Memory B cell (primary cell): ENCODE measurements around the gene TTLL1.

ENCODE experiments used
- ATAC-seq: fragments of 150-1000 bp; cut with Tn5 transposase; 2 replicates; pipeline ENCODE4 v1.10.0; 2021; ENCODE audit warnings: low read depth, mild to moderate bottlenecking, moderate library complexity
- DNase-seq, 2 donors: peaks; one replicate each; pipeline ENCODE4 v3.0.0; 2022; ENCODE audit warnings: low spot score in 2 of 2
- H3K27ac Mint-ChIP-seq: one replicate; pipeline ENCODE4 v1.8.0; 2022; ENCODE audit warnings: mild to moderate bottlenecking, moderate library complexity, mixed read lengths
- H3K27me3 Mint-ChIP-seq: one replicate; pipeline ENCODE4 v1.8.0; 2022; ENCODE audit warnings: mixed read lengths
- H3K36me3 Mint-ChIP-seq: one replicate; pipeline ENCODE4 v1.8.0; 2022; ENCODE audit warnings: mild to moderate bottlenecking, mixed read lengths
- H3K4me1 Mint-ChIP-seq: one replicate; pipeline ENCODE4 v1.8.0; 2022; ENCODE audit warnings: mixed read lengths
- H3K4me3 Mint-ChIP-seq: one replicate; pipeline ENCODE4 v1.8.0; 2022; ENCODE audit warnings: mild to moderate bottlenecking, moderate library complexity, mixed read lengths
- H3K9me3 Mint-ChIP-seq: one replicate; pipeline ENCODE4 v1.8.0; 2022; ENCODE audit warnings: mixed read lengths

The TTLL1 gene

GRCh38 chr22:43100225-43100624 is 11.0 kb upstream of the TTLL1 start:
- H3K27ac Mint-ChIP-seq: no peak overlapping the region
- H3K4me1 Mint-ChIP-seq: no peaks in the 10 kb centered on the region
- ATAC-seq (no peak), DNase-seq (no peak)
- H3K9me3 Mint-ChIP-seq: peaks cover 5% of the 10 kb centered on the region
- H3K4me3 Mint-ChIP-seq: no peak overlapping the region
- peaks cover 2% of the 10 kb centered on the region for H3K36me3 Mint-ChIP-seq
- H3K27me3 Mint-ChIP-seq: peaks cover 2% of the 10 kb centered on the region

- no peak overlapping the region for H3K4me3 Mint-ChIP-seq
- no peak for ATAC-seq
- peaks cover 5% of the 10 kb centered on the region for H3K9me3 Mint-ChIP-seq
- DNase-seq: no peak
- peaks cover 2% of the 10 kb centered on the region for H3K36me3 Mint-ChIP-seq
- no peak overlapping the region for H3K27ac Mint-ChIP-seq
- H3K27me3 Mint-ChIP-seq: no peaks in the 10 kb centered on the region
- H3K4me1 Mint-ChIP-seq: no peaks in the 10 kb centered on the region
These were observed 9.9 kb upstream of the TTLL1 start for GRCh38 chr22:43099095-43099494.

- Mint-ChIP-seq H3K36me3 (peaks cover 2% of the 10 kb centered on the region), H3K4me1 (no peaks in the 10 kb centered on the region), H3K4me3 (no peak overlapping the region), H3K27ac (no peak overlapping the region), H3K9me3 (peaks cover 5% of the 10 kb centered on the region), H3K27me3 (no peaks in the 10 kb centered on the region)
- DNase-seq: no peak
- no peak for ATAC-seq
These were observed 9.2 kb upstream of the TTLL1 start for GRCh38 chr22:43098356-43098755.

- Mint-ChIP-seq H3K4me3 (no peak overlapping the region), H3K27me3 (no peaks in the 10 kb centered on the region), H3K9me3 (peaks cover 5% of the 10 kb centered on the region), H3K4me1 (peaks cover 2% of the 10 kb centered on the region), H3K36me3 (peaks cover 2% of the 10 kb centered on the region), H3K27ac (no peak overlapping the region)
- ATAC-seq: no peak
- DNase-seq: no peak
These were observed 7.2 kb upstream of the TTLL1 start for GRCh38 chr22:43096420-43096819.

- Mint-ChIP-seq H3K27ac (no peak overlapping the region), H3K36me3 (peaks cover 2% of the 10 kb centered on the region), H3K27me3 (no peaks in the 10 kb centered on the region), H3K9me3 (peaks cover 5% of the 10 kb centered on the region), H3K4me3 (no peak overlapping the region), H3K4me1 (peaks cover 2% of the 10 kb centered on the region)
- DNase-seq (no peak), ATAC-seq (no peak)
These were observed 5.4 kb upstream of the TTLL1 start for GRCh38 chr22:43094551-43094950.

- peaks cover 5% of the 10 kb centered on the region for H3K9me3 Mint-ChIP-seq
- peaks cover 2% of the 10 kb centered on the region for H3K36me3 Mint-ChIP-seq
- peaks cover 5% of the 10 kb centered on the region for H3K4me1 Mint-ChIP-seq
- no peak for DNase-seq
- ATAC-seq: peak; percentile 9
- no peaks in the 10 kb centered on the region for H3K27me3 Mint-ChIP-seq
- no peak overlapping the region for H3K27ac Mint-ChIP-seq
- H3K4me3 Mint-ChIP-seq: no peak overlapping the region
These were observed 4.9 kb upstream of the TTLL1 start for GRCh38 chr22:43094085-43094484.

GRCh38 chr22:43092085-43092484 is 2.9 kb upstream of the TTLL1 start:
- DNase-seq (no peak), ATAC-seq (no peak)
- Mint-ChIP-seq H3K4me1 (peaks cover 11% of the 10 kb centered on the region), H3K27me3 (no peaks in the 10 kb centered on the region), H3K36me3 (peaks cover 2% of the 10 kb centered on the region), H3K4me3 (no peak overlapping the region), H3K9me3 (peaks cover 5% of the 10 kb centered on the region), H3K27ac (no peak overlapping the region)

GRCh38 chr22:43090130-43090789 is 1.1 kb upstream of the TTLL1 start:
- H3K27ac Mint-ChIP-seq: no peak overlapping the region
- H3K9me3 Mint-ChIP-seq: no peaks in the 10 kb centered on the region
- no peaks in the 10 kb centered on the region for H3K36me3 Mint-ChIP-seq
- H3K4me1 Mint-ChIP-seq: peaks cover 16% of the 10 kb centered on the region
- peak overlapping the region; percentile 37 for H3K4me3 Mint-ChIP-seq
- peak; percentile 42 for ATAC-seq
- no peaks in the 10 kb centered on the region for H3K27me3 Mint-ChIP-seq
- peak in 1 of 2 donors; percentile 25 for DNase-seq

GRCh38 chr22:43088627-43088983 is 586 bp downstream of the TTLL1 start:
- Mint-ChIP-seq H3K27me3 (no peaks in the 10 kb centered on the region), H3K36me3 (no peaks in the 10 kb centered on the region), H3K4me1 (peaks cover 16% of the 10 kb centered on the region), H3K4me3 (peak overlapping the region; percentile 83), H3K9me3 (no peaks in the 10 kb centered on the region), H3K27ac (no peak overlapping the region)
- ATAC-seq (no peak), DNase-seq (no peak)

- Mint-ChIP-seq H3K4me3 (no peak overlapping the region), H3K9me3 (no peaks in the 10 kb centered on the region), H3K27me3 (no peaks in the 10 kb centered on the region), H3K36me3 (no peaks in the 10 kb centered on the region), H3K4me1 (peaks cover 13% of the 10 kb centered on the region), H3K27ac (no peak overlapping the region)
- DNase-seq (no peak), ATAC-seq (no peak)
These were observed 3.3 kb downstream of the TTLL1 start for GRCh38 chr22:43085658-43086606.

- DNase-seq (no peak), ATAC-seq (no peak)
- H3K27me3 Mint-ChIP-seq: peaks cover 1% of the 10 kb centered on the region
- H3K4me1 Mint-ChIP-seq: peaks cover 5% of the 10 kb centered on the region
- no peak overlapping the region for H3K4me3 Mint-ChIP-seq
- H3K27ac Mint-ChIP-seq: no peak overlapping the region
- no peaks in the 10 kb centered on the region for H3K36me3 Mint-ChIP-seq
- H3K9me3 Mint-ChIP-seq: no peaks in the 10 kb centered on the region
These were observed 7.2 kb downstream of the TTLL1 start for GRCh38 chr22:43081968-43082367.

- ATAC-seq (no peak), DNase-seq (no peak)
- Mint-ChIP-seq H3K27ac (no peak overlapping the region), H3K4me1 (no peaks in the 10 kb centered on the region), H3K27me3 (peaks cover 1% of the 10 kb centered on the region), H3K4me3 (no peak overlapping the region), H3K36me3 (no peaks in the 10 kb centered on the region), H3K9me3 (no peaks in the 10 kb centered on the region)
These were observed 8.6 kb downstream of the TTLL1 start for GRCh38 chr22:43080616-43081015.

GRCh38 chr22:43079742-43080141 is 9.4 kb downstream of the TTLL1 start:
- no peak overlapping the region for H3K27ac Mint-ChIP-seq
- no peak for ATAC-seq
- DNase-seq: no peak
- no peaks in the 10 kb centered on the region for H3K9me3 Mint-ChIP-seq
- H3K4me1 Mint-ChIP-seq: no peaks in the 10 kb centered on the region
- H3K4me3 Mint-ChIP-seq: no peak overlapping the region
- H3K36me3 Mint-ChIP-seq: no peaks in the 10 kb centered on the region
- peaks cover 1% of the 10 kb centered on the region for H3K27me3 Mint-ChIP-seq

- no peaks in the 10 kb centered on the region for H3K4me1 Mint-ChIP-seq
- H3K27ac Mint-ChIP-seq: no peak overlapping the region
- no peaks in the 10 kb centered on the region for H3K36me3 Mint-ChIP-seq
- H3K27me3 Mint-ChIP-seq: peaks cover 1% of the 10 kb centered on the region
- ATAC-seq (no peak), DNase-seq (no peak)
- H3K9me3 Mint-ChIP-seq: no peaks in the 10 kb centered on the region
- H3K4me3 Mint-ChIP-seq: no peak overlapping the region
These were observed 10.7 kb downstream of the TTLL1 start for GRCh38 chr22:43078522-43078921.
